NT2/D1 (cell line): Measurements from ENCODE around the gene CREB1.
"Not testable (repeated sequence)": the region's sequence is repeated elsewhere in the genome, so short reads cannot be mapped to it uniquely, and the experiment has no call there.

ENCODE experiments used
- DNase-seq: peaks from one replicate; pipeline ENCODE4 v3.0.0-alpha.2; 2011; ENCODE audit warnings: low read depth, low spot score
- H3K27me3 ChIP-seq: 2 replicates; pipeline ENCODE4 v1.6.0; 2011; ENCODE audit warnings: mild to moderate bottlenecking; ENCODE audit not compliant: insufficient read length, insufficient read depth
- H3K36me3 ChIP-seq: 2 replicates; pipeline ENCODE4 v1.6.1; 2011; ENCODE audit warnings: mild to moderate bottlenecking, low read length, mixed read lengths; ENCODE audit not compliant: insufficient read depth, insufficient read length
- H3K4me1 ChIP-seq: 2 replicates; pipeline ENCODE4 v1.5.1; 2011; ENCODE audit not compliant: insufficient read depth, insufficient read length
- H3K4me3 ChIP-seq: 2 replicates; pipeline ENCODE4 v1.5.1; 2011; ENCODE audit warnings: low read depth; ENCODE audit not compliant: insufficient read length
- H3K9ac ChIP-seq: 2 replicates; pipeline ENCODE4 v1.6.0; 2011; ENCODE audit warnings: low read depth; ENCODE audit not compliant: insufficient read length
- H3K9me3 ChIP-seq: 2 replicates; pipeline ENCODE4 v1.5.1; 2011; ENCODE audit warnings: mild to moderate bottlenecking, low read length; ENCODE audit not compliant: insufficient read depth
- SUZ12 ChIP-seq: IDR thresholded peaks from 2 replicates; pipeline ENCODE4 v1.6.1; 2011; ENCODE audit not compliant: insufficient read length, insufficient read depth; ENCODE audit errors: extremely low read depth
- YY1 ChIP-seq: IDR thresholded peaks from 2 replicates; pipeline ENCODE4 v1.6.1; 2011; ENCODE audit not compliant: insufficient read length, insufficient read depth
- ZNF274 ChIP-seq: IDR thresholded peaks from 2 replicates; pipeline ENCODE4 v1.6.1; 2011; ENCODE audit warnings: mild to moderate bottlenecking, low read depth, low read length

CREB1 gene

DNA sequence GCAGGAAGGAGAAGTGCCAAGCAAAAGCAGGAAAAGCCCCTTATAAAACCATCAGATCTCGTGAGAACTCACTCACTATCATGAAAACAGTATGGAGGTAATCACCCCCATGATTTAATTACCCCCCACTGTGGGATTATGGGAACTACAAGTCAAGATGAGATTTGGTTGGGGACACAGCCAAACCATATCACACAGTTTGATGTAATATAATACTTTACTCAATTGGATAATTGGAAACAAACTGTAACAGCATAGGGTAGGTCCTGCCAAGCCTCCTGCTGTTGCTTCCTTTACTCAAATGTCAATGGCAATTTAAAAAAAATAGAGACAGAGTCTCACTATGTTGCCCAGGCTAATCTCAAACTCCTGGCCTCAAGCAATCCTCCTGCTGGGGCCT lies 110.9 kb downstream of the CREB1 start:
- Histone ChIP-seq H3K27me3 (no peaks in the 10 kb centered on the region), H3K9me3 (peaks cover 41% of the 10 kb centered on the region), H3K4me3 (no peak overlapping the region), H3K9ac (no peak overlapping the region), H3K36me3 (no peaks in the 10 kb centered on the region), H3K4me1 (peaks cover 2% of the 10 kb centered on the region)
- DNase-seq: no peak
- no peak for TF ChIP-seq SUZ12
- TF ChIP-seq ZNF274: no peak
- no peak for TF ChIP-seq YY1

DNA sequence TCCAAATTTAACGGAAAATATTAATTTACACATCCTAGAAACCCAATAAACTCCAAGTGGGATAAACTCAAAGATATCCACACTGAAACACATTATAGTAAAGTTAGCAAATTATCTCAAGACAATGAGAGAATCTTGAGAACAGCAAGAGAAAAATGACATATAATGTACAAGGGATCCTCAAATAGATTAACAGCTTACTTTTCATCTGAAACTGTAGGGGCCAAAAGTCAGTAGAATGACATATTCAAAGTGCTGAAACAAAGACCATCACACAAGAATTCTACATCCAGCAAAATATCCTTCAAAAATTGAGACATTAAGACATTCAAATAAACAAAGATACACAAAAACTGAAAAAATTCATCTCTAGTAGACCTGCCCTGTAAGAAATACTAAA lies 114.1 kb downstream of the CREB1 start:
- Histone ChIP-seq H3K9me3 (peaks cover 41% of the 10 kb centered on the region), H3K36me3 (no peaks in the 10 kb centered on the region), H3K27me3 (no peaks in the 10 kb centered on the region), H3K4me3 (no peak overlapping the region), H3K9ac (no peak overlapping the region), H3K4me1 (no peaks in the 10 kb centered on the region)
- no peak for DNase-seq
- TF ChIP-seq ZNF274: no peak
- no peak for TF ChIP-seq YY1
- no peak for TF ChIP-seq SUZ12

DNA sequence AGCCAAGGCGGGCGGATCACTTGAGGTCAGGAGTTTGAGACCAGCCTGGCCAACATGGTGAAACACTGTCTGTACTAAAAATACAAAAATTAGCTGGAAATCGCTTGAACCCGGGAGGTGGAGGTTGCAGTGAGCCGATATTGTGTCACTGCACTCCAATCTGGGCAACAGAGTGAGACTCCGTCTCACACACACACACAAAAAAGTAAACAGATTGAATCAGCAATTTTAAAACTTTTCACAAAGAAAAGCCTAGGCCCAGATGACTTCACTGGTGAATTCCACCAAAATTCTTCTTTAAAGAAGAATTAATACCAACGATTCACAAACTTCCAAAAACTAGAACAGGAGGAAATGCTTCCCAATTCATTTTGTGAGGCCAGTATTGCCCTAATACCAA lies 116.8 kb downstream of the CREB1 start:
- H3K4me1 ChIP-seq, H3K4me3 ChIP-seq, H3K36me3 ChIP-seq, H3K27me3 ChIP-seq, DNase-seq, H3K9ac ChIP-seq: not testable (repeated sequence)
- H3K9me3 ChIP-seq: peaks cover 22% of the 10 kb centered on the region
